Hippocampal formation (tissue), 2 donors: ENCODE results near the gene HORMAD2.

Source experiments
- DNase-seq, 2 donors: peaks; one replicate each; lab custom pipeline; 2025; lab: John Stamatoyannopoulos, UW

HORMAD2 gene

GRCh38 chr22:30105483-30105882 is 25.2 kb downstream of the HORMAD2 start:
- DNase-seq = no peak

GRCh38 chr22:30113494-30113893 is 33.2 kb downstream of the HORMAD2 start:
- no peak for DNase-seq

GRCh38 chr22:30114361-30114760 is 34.1 kb downstream of the HORMAD2 start:
- DNase-seq = no peak

- DNase-seq = no peak
Observed at GRCh38 chr22:30115705-30116104, 35.4 kb downstream of the HORMAD2 start.

GRCh38 chr22:30116362-30117117 is 36.3 kb downstream of the HORMAD2 start:
- DNase-seq = no peak

- DNase-seq = no peak
Observed at GRCh38 chr22:30117256-30117655, 37.0 kb downstream of the HORMAD2 start.

GRCh38 chr22:30118291-30118690 is 38.0 kb downstream of the HORMAD2 start:
- DNase-seq = no peak

- no peak for DNase-seq
Observed at GRCh38 chr22:30121960-30122359, 41.7 kb downstream of the HORMAD2 start.

- DNase-seq = no peak
Observed at GRCh38 chr22:30123463-30123862, 43.2 kb downstream of the HORMAD2 start.

GRCh38 chr22:30127749-30128166 is 47.5 kb downstream of the HORMAD2 start:
- DNase-seq = no peak

GRCh38 chr22:30128511-30128910 is 48.2 kb downstream of the HORMAD2 start:
- no peak for DNase-seq

GRCh38 chr22:30129636-30130035 is 49.4 kb downstream of the HORMAD2 start:
- no peak for DNase-seq

- no peak for DNase-seq
Observed at GRCh38 chr22:30132290-30132996, 52.2 kb downstream of the HORMAD2 start.

- no peak for DNase-seq
Observed at GRCh38 chr22:30140414-30140813, 60.1 kb downstream of the HORMAD2 start.

- DNase-seq = no peak
Observed at GRCh38 chr22:30143265-30143664, 63.0 kb downstream of the HORMAD2 start.

GRCh38 chr22:30144391-30144790 is 64.1 kb downstream of the HORMAD2 start:
- no peak for DNase-seq

- DNase-seq = no peak
Observed at GRCh38 chr22:30150212-30150611, 69.9 kb downstream of the HORMAD2 start.

GRCh38 chr22:30158277-30158676 is 78.0 kb downstream of the HORMAD2 start:
- no peak for DNase-seq

- no peak for DNase-seq
Observed at GRCh38 chr22:30158744-30159500, 78.7 kb downstream of the HORMAD2 start.

- peak in 1 of 2 donors; percentile 3 for DNase-seq
Observed at GRCh38 chr22:30159561-30160353, 79.5 kb downstream of the HORMAD2 start.

- DNase-seq = no peak
Observed at GRCh38 chr22:30161051-30161469, 80.8 kb downstream of the HORMAD2 start.

- DNase-seq = no peak
Observed at GRCh38 chr22:30167296-30167695, 87.0 kb downstream of the HORMAD2 start.
